ENCODE results near the gene SCD. TPM values are rescaled to one million over a fixed set of nuclear protein-coding genes. Genes with fewer than 3 reads are reported as not detected.
"Not testable (repeated sequence)": the region's sequence is repeated elsewhere in the genome, so short reads cannot be mapped to it uniquely, and the experiment has no call there.

SCD gene
- total and polyA plus RNA-seq, 2 experiments from 2014 or later = 282 to 589 TPM

- no peak for DNase-seq (ENCODE audit: low spot score)
- Histone ChIP-seq H3K4me2 (peak overlapping the region; percentile 76), H3K27ac (peak overlapping the region; percentile 97), H3K9me3 (ENCODE audit: low read depth) (no peaks in the 10 kb centered on the region), H3K79me2 (peaks cover 13% of the 10 kb centered on the region), H4K20me1 (ENCODE audit: insufficient read depth, poor library complexity, severe bottlenecking) (no peaks in the 10 kb centered on the region), H3K27me3 (no peaks in the 10 kb centered on the region), H3K9me2 (replicated peaks; ENCODE audit: insufficient read depth) (no peaks in the 10 kb centered on the region), H3K4me1 (ENCODE audit: insufficient read depth) (peaks cover 46% of the 10 kb centered on the region), H2AFZ (peak overlapping the region; percentile 3), H3K4me3 (peak overlapping the region; percentile 14), H3K36me3 (replicated peaks; ENCODE audit: insufficient read depth, low read depth) (no peaks in the 10 kb centered on the region)
- 15% methylated on average over 3 of the region's 3 CpGs for WGBS (ENCODE audit: low lambda C conversion rate, missing lambda C conversion rate)
- TF ChIP-seq CTCF (IDR thresholded peaks at IDR 0.05; ENCODE audit: poor library complexity) = no peak
- TF ChIP-seq EZH2 (IDR thresholded peaks at IDR 0.05; ENCODE audit: borderline replicate concordance) = no peak
- TF ChIP-seq EZH2phosphoT487 (IDR thresholded peaks at IDR 0.05; ENCODE audit: low read depth, severe bottlenecking, unreplicated experiment) = no peak
Observed at GRCh38 chr10:100374200-100374655, 27.2 kb downstream of the SCD start.

DNA sequence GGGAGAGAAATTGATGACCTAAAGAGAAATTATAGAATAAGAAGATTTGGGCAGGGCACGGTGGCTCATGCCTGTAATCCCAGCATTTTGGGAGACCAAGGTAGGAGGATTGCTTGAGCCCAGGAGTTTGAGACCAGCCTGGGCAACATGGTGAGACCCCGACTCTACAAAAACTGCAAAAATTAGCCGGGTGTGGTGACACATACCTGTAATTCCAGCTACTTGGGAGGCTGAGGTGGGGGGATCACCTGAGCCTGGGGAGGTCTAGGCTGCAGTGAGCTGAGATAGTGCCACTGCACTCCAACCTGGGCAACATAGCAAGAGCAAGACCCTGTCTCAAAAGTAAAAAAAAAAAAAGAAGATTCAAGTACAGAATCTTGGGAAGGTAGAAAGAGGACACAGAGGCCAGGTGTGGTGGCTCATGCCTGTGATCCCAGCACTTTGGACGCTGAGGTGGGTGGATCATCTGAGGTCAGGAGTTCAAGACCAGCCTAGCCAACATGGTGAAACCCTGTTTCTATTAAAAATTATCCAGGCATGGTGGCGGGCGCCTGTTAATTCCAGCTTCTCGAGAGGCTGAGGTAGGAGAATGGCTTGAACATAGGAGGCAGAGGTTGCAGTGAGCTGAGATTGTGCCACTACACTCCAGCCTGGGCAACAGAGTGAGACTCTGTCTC lies 27.8 kb downstream of the SCD start:
- H3K4me1 ChIP-seq (ENCODE audit: insufficient read depth) = peaks cover 45% of the 10 kb centered on the region

GRCh38 chr10:100376656-100377055 lies 29.6 kb downstream of the SCD start:
- not testable (repeated sequence) for DNase-seq (ENCODE audit: low spot score); H3K36me3 ChIP-seq (replicated peaks; ENCODE audit: insufficient read depth, low read depth)

More for the DNA sequence above, 27.8 kb downstream of the SCD start:
- Histone ChIP-seq H3K4me2 (peak overlapping the region; percentile 76), H3K79me2 (peaks cover 13% of the 10 kb centered on the region), H3K27ac (peak overlapping the region; percentile 97), H2AFZ (peak overlapping the region; percentile 3), H3K4me3 (peak overlapping the region; percentile 14)
- not testable (repeated sequence) for H4K20me1 ChIP-seq (ENCODE audit: insufficient read depth, poor library complexity, severe bottlenecking); H3K9me3 ChIP-seq (ENCODE audit: low read depth); H3K36me3 ChIP-seq (replicated peaks; ENCODE audit: insufficient read depth, low read depth); H3K9me2 ChIP-seq (replicated peaks; ENCODE audit: insufficient read depth); H3K27me3 ChIP-seq; DNase-seq (ENCODE audit: low spot score)
- WGBS (ENCODE audit: low lambda C conversion rate, missing lambda C conversion rate) = 62% methylated on average over 7 of the region's 7 CpGs

GRCh38 chr10:100377830-100378229 lies 30.8 kb downstream of the SCD start:
- DNase-seq (ENCODE audit: low spot score) = no peak
- WGBS (ENCODE audit: low lambda C conversion rate, missing lambda C conversion rate) = 82% methylated on average over 5 of the region's 5 CpGs
- Histone ChIP-seq H3K36me3 (replicated peaks; ENCODE audit: insufficient read depth, low read depth) (no peaks in the 10 kb centered on the region), H3K79me2 (peaks cover 14% of the 10 kb centered on the region), H2AFZ (no peak overlapping the region), H3K27ac (no peak overlapping the region), H3K4me1 (ENCODE audit: insufficient read depth) (peaks cover 15% of the 10 kb centered on the region), H4K20me1 (ENCODE audit: insufficient read depth, poor library complexity, severe bottlenecking) (no peaks in the 10 kb centered on the region), H3K4me2 (no peak overlapping the region), H3K27me3 (no peaks in the 10 kb centered on the region), H3K4me3 (no peak overlapping the region), H3K9me2 (replicated peaks; ENCODE audit: insufficient read depth) (no peaks in the 10 kb centered on the region), H3K9me3 (ENCODE audit: low read depth) (no peaks in the 10 kb centered on the region)
- no peak for TF ChIP-seq CTCF (IDR thresholded peaks at IDR 0.05; ENCODE audit: poor library complexity)
- TF ChIP-seq EZH2 (IDR thresholded peaks at IDR 0.05; ENCODE audit: borderline replicate concordance) = no peak

More at GRCh38 chr10:100376656-100377055, 29.6 kb downstream of the SCD start:
- H3K27ac ChIP-seq = peak overlapping the region; percentile 58
- peaks cover 16% of the 10 kb centered on the region for H3K79me2 ChIP-seq
- peak overlapping the region; percentile 31 for H3K4me2 ChIP-seq
- H4K20me1 ChIP-seq (ENCODE audit: insufficient read depth, poor library complexity, severe bottlenecking); H3K9me2 ChIP-seq (replicated peaks; ENCODE audit: insufficient read depth); H3K9me3 ChIP-seq (ENCODE audit: low read depth); H2AFZ ChIP-seq; H3K27me3 ChIP-seq; H3K4me3 ChIP-seq: not testable (repeated sequence)
- peaks cover 27% of the 10 kb centered on the region for H3K4me1 ChIP-seq (ENCODE audit: insufficient read depth)
- 53% methylated on average over 6 of the region's 6 CpGs for WGBS (ENCODE audit: low lambda C conversion rate, missing lambda C conversion rate)

Data from hepatocyte (in vitro differentiated cells).